Esophagus muscularis mucosa (tissue), 4 donors: ENCODE data around the gene A2M.

Experiments used
- EP300 ChIP-seq: sonication (generic); formaldehyde crosslinking; IDR thresholded peaks from one replicate; pipeline ENCODE4 v1.6.1; 2017; ENCODE audit warnings: antibody characterized with exemption
- POLR2A ChIP-seq: fragments of 450-650 bp; IDR thresholded peaks from one replicate; pipeline ENCODE4 v1.6.1; 2017; ENCODE audit warnings: antibody characterized with exemption, moderate library complexity, mild to moderate bottlenecking, low read depth
- TF ChIP-seq, protein P1 (sequence below), 3 experiments: fragments of 200-600 bp in 2 of 3; fragments of 450-650 bp in 1 of 3; sonication (generic) in 2 of 3; IDR thresholded peaks; one replicate each; pipeline ENCODE4 v1.5.1; 2017 to 2019; ENCODE audit warnings: antibody characterized with exemption in 3 of 3, mild to moderate bottlenecking in 2 of 3, moderate library complexity in 1 of 3

DNA sequence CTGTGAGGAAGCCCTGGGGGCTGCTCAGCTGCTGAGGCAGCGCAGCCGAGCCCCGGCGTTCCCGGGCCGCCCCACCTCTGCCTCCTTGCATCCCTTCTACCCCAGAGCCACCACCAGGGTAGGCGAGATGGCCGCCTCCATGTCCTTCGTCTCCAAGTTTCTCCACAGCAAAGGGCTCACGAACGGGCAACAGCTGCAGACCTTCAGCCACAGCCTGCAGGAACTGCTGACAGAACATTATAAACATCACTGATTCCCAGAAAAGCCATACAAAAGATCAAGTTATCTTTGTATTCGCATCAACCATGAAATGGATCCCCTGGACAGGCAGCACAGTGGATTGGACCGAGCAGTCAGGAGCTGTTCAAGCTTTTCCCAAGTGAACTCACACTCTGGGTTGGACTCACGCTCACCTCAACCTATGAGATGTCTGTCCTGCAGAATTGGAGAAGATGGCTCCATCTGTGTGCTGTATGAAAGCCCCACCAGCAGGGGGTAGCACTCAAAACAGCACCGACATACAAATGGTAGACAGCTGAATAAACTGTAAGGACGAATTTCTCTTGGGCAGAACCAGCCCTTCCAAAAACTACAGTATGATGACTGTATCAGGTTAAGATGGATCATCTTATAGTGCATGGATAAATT lies 19.4 kb upstream of the A2M start:
- TF ChIP-seq, protein P1, sequence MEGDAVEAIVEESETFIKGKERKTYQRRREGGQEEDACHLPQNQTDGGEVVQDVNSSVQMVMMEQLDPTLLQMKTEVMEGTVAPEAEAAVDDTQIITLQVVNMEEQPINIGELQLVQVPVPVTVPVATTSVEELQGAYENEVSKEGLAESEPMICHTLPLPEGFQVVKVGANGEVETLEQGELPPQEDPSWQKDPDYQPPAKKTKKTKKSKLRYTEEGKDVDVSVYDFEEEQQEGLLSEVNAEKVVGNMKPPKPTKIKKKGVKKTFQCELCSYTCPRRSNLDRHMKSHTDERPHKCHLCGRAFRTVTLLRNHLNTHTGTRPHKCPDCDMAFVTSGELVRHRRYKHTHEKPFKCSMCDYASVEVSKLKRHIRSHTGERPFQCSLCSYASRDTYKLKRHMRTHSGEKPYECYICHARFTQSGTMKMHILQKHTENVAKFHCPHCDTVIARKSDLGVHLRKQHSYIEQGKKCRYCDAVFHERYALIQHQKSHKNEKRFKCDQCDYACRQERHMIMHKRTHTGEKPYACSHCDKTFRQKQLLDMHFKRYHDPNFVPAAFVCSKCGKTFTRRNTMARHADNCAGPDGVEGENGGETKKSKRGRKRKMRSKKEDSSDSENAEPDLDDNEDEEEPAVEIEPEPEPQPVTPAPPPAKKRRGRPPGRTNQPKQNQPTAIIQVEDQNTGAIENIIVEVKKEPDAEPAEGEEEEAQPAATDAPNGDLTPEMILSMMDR (IDR thresholded peaks at IDR 0.05): peak; percentile 17 to 37 (median 27)
- TF ChIP-seq EP300 (no peak), POLR2A (no peak)
